ENCODE measurements around the gene ACVR2A.

The ACVR2A gene

GRCh38 chr2:147924647-147925046 lies 79.8 kb downstream of the ACVR2A start:
- no peak for DNase-seq (ENCODE audit: low read depth)

- DNase-seq (ENCODE audit: low read depth): peak; percentile 15
These were observed 81.1 kb downstream of the ACVR2A start for GRCh38 chr2:147925886-147926285.

- peak; percentile 4 for DNase-seq (ENCODE audit: low read depth)
These were observed 82.3 kb downstream of the ACVR2A start for GRCh38 chr2:147927053-147927588.

- DNase-seq (ENCODE audit: low read depth): no peak
These were observed 89.1 kb downstream of the ACVR2A start for GRCh38 chr2:147933931-147934330.

- no peak for DNase-seq (ENCODE audit: low read depth)
These were observed 90.2 kb downstream of the ACVR2A start for GRCh38 chr2:147934881-147935620.

GRCh38 chr2:147937744-147938349 lies 93.0 kb downstream of the ACVR2A start:
- peak; percentile 21 for DNase-seq (ENCODE audit: low read depth)

- peak; percentile 5 for DNase-seq (ENCODE audit: low read depth)
These were observed 94.5 kb downstream of the ACVR2A start for GRCh38 chr2:147939313-147939712.

- DNase-seq (ENCODE audit: low read depth): peak; percentile 53
These were observed 100.8 kb downstream of the ACVR2A start for GRCh38 chr2:147945660-147946059.

- DNase-seq (ENCODE audit: low read depth): no peak
These were observed 107.3 kb downstream of the ACVR2A start for GRCh38 chr2:147952118-147952517.

GRCh38 chr2:147968571-147968970 lies 123.7 kb downstream of the ACVR2A start:
- no peak for DNase-seq (ENCODE audit: low read depth)

GRCh38 chr2:147976102-147976501 lies 131.3 kb downstream of the ACVR2A start:
- no peak for DNase-seq (ENCODE audit: low read depth)

- DNase-seq (ENCODE audit: low read depth): no peak
These were observed 132.8 kb downstream of the ACVR2A start for GRCh38 chr2:147977679-147978078.
